ENCODE measurements around the gene ICE1.
"Not testable (repeated sequence)": the region's sequence is repeated elsewhere in the genome, so short reads cannot be mapped to it uniquely, and the experiment has no call there.

ICE1 gene

GRCh38 chr5:5494489-5495402 lies 72.3 kb downstream of the ICE1 start:
- peak; percentile 93 for DNase-seq

GRCh38 chr5:5497152-5497788 lies 74.8 kb downstream of the ICE1 start:
- peak; percentile 34 for DNase-seq

- no peak for DNase-seq
Measured at GRCh38 chr5:5499442-5499841, 77.0 kb downstream of the ICE1 start.

GRCh38 chr5:5504325-5504724 lies 81.8 kb downstream of the ICE1 start:
- DNase-seq, result no peak

GRCh38 chr5:5505815-5506214 lies 83.3 kb downstream of the ICE1 start:
- no peak for DNase-seq

GRCh38 chr5:5508391-5508790 lies 85.9 kb downstream of the ICE1 start:
- no peak for DNase-seq

- DNase-seq, result no peak
Measured at GRCh38 chr5:5511904-5512416, 89.5 kb downstream of the ICE1 start.

- DNase-seq, result no peak
Measured at GRCh38 chr5:5512543-5512942, 90.1 kb downstream of the ICE1 start.

- not testable (repeated sequence) for DNase-seq
Measured at GRCh38 chr5:5520622-5521021, 98.1 kb downstream of the ICE1 start.

GRCh38 chr5:5521029-5521428 lies 98.6 kb downstream of the ICE1 start:
- DNase-seq, result no peak

GRCh38 chr5:5521478-5521877 lies 99.0 kb downstream of the ICE1 start:
- no peak for DNase-seq

- DNase-seq, result no peak
Measured at GRCh38 chr5:5522336-5522735, 99.9 kb downstream of the ICE1 start.

GRCh38 chr5:5523066-5523505 lies 100.6 kb downstream of the ICE1 start:
- peak; percentile 32 for DNase-seq

- no peak for DNase-seq
Measured at GRCh38 chr5:5524327-5524726, 101.8 kb downstream of the ICE1 start.

- DNase-seq, result no peak
Measured at GRCh38 chr5:5531371-5531770, 108.9 kb downstream of the ICE1 start.

GRCh38 chr5:5532306-5533076 lies 110.0 kb downstream of the ICE1 start:
- no peak for DNase-seq

GRCh38 chr5:5533927-5534326 lies 111.5 kb downstream of the ICE1 start:
- no peak for DNase-seq

- DNase-seq, result no peak
Measured at GRCh38 chr5:5534333-5534732, 111.9 kb downstream of the ICE1 start.

GRCh38 chr5:5536871-5537270 lies 114.4 kb downstream of the ICE1 start:
- no peak for DNase-seq

- DNase-seq, result no peak
Measured at GRCh38 chr5:5537426-5537825, 114.9 kb downstream of the ICE1 start.

- no peak for DNase-seq
Measured at GRCh38 chr5:5539590-5539989, 117.1 kb downstream of the ICE1 start.
